Erythroblast (primary cell): ENCODE data around the gene CHAC2.
A peak's percentile ranks its signal among the peaks of the same experiment; 100 is the strongest.
"Not testable (repeated sequence)": the region's sequence is repeated elsewhere in the genome, so short reads cannot be mapped to it uniquely, and the experiment has no call there.

Source experiments
- DNase-seq, 2 experiments: peaks; one replicate each; lab custom pipeline; 2025; lab: John Stamatoyannopoulos, UW
- GATA1 ChIP-seq: IDR thresholded peaks from 2 replicates; pipeline ENCODE4 v1.6.1; 2011; ENCODE audit warnings: low read depth, mild to moderate bottlenecking, control low read depth, low read length, moderate library complexity
- POLR2A ChIP-seq: IDR thresholded peaks from 2 replicates; pipeline ENCODE4 v1.6.1; 2011; ENCODE audit warnings: mild to moderate bottlenecking, low read length

The CHAC2 gene

DNA sequence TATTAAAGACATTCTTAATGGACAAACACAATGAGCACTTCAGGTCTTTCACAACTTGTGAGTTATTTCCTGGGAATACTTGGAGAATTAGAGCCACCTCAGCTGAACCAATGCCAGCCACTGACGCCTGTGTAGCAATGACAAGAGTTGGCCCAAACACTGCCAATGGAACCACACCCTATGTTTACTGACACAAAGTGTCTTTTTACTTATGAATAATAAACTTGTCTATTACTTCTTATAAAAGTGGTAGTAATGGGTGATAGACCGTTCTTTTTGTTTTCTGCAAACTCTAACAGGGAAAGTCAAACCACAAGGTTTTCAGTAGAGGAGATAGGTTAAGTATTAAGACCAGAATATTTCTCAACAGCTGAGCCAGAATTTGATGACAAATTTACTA, 12.5 kb upstream of the CHAC2 start:
- TF ChIP-seq POLR2A (no peak), GATA1 (no peak)
- DNase-seq, result peak; percentile 44 to 66

DNA sequence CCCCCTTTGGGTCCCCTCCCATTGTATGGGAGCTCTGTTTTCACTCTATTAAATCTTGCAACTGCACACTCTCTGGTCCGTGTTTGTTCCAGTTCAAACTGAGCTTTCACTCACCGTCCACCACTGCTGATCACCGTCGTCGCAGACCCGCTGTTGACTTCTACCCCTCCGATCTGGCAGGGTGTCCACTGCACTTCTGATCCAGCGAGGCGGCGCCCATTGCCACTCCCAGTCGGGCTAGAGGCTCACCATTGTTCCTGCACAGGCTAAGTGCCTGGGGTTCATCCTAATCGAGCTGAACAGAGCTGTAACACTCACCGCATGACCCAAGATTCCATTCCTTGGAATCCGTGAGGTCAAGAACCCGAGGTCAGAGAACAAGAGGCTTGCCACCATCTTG, 11.0 kb upstream of the CHAC2 start:
- no peak for TF ChIP-seq POLR2A
- no peak for TF ChIP-seq GATA1
- no peak for DNase-seq

DNA sequence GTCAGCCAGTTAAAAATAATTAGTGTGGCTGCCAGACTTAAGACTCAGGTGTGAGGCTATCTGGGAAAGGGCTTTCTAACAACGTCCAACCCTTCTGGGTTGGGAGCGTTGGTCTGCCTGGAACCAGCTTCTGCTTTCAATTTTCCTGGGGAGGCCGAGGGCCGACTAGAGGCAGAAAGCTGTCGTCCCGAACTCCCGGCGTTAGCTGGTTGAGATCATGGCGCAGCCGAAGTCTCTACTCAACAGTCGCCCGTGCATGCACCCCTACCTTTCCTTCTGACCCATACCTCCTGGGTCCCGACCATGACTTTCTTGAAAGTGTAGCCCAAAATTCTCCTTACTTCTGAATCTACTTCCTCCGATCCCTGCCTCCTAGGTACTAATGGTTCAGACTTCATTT, 10.4 kb upstream of the CHAC2 start:
- not testable (repeated sequence) for DNase-seq

DNA sequence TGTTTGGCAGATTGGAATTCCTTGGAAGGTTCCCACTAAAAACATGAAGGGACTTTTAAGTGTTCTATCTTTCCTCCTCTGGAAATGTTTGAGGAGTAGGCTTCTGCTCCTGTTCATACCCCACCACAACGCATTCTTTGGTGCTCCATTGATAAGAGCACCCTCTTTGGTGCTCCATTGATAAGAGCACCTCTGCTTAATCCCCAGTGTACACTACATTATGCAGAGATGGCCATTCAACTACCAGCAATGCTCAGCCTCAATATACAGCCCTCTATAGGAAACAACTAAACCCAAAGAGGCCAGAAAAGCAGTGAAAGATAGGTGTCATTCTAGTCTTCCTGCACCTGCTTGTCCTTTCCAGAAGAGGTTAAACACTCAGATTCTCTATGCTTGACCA, 1.8 kb upstream of the CHAC2 start:
- TF ChIP-seq POLR2A (no peak), GATA1 (no peak)
- peak in 1 of 2 experiments; percentile 42 for DNase-seq

DNA sequence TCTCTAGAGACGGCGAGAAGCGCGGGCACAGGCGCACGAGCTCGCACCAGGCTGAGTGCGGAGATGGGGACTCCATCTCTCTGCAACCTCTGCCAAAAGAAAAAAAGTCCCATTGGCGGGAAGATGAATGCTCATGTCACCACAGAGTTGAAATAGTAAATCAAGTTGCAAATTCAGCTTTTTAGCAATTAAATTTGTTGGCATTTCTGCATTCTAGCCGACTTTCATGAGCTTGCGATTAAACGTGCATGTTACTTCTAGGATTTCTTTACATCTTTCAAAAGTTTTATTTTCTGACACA, 588 bp downstream of the CHAC2 start:
- DNase-seq, result no peak
- no peak for TF ChIP-seq GATA1
- TF ChIP-seq POLR2A, result no peak

DNA sequence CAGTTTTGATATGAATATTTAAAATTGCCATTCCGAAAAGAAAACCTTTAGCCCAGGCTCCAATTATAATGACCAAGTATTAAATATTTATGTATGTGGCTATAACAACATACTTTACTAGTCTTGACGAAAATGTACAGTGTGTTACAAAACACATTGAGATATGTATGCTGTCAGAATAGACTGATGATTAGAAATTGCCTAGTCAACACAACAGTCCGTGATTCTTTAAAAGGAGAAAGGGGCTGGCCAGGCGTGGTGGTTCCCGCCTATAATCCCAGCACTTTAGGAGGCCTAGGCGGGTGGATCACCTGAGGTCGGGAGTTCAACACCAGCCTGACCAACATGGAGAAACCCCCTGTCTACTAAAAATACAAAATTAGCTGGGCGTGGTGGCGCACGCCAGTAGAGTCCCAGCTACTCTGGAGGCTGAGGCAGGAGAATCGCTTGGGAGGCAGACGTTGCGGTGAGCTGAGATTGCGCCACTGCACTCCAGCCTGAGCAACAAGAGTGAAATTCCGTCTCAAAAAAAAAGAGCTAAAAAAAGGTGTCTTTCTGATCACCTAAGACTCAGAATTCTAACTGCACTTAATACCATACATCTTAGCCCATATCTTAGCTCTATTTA, 1.8 kb downstream of the CHAC2 start:
- peak; percentile 15 to 23 for DNase-seq

DNA sequence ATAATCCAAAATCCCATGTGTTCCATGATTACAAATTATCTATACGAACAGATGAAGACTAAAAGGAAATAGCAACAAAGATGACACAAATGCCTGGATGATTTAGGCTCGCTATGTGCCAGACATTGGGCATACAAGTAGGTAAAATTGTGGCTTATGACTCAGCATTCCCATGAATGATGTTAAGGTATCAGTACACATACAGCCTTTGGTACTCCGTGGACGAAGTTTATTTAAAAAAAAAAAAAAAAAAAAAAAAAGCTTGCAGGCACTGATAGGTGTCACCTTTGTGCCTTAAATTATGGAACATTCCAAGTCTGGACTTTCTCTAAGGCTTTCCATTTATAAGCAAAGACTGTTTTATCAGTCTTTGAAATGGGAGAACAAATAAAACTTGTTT, 2.7 kb downstream of the CHAC2 start:
- DNase-seq, result peak; percentile 51 to 65
- TF ChIP-seq GATA1 (no peak), POLR2A (no peak)

More for the DNA sequence above, 1.8 kb downstream of the CHAC2 start:
- TF ChIP-seq GATA1 (no peak), POLR2A (peak; percentile 12)

DNA sequence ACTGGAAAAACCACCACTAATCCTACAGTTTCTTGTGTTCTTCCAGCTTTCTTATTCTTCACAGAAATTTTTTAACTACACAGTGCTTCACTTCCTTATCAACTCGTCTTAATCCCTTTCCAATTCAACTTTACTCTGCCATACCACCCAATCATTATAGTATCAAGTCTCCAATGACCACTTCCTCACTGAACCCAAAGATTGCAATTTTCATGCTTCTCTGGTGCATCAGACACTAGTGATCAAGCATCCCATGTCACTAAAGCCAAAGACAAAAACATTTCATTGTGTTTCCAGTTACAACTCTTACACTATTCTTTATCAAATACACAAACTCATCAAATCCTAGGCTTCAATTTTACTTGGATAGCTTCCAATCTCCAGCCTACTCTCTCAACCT, 9.5 kb downstream of the CHAC2 start:
- no peak for DNase-seq
- TF ChIP-seq GATA1 (no peak), POLR2A (no peak)

DNA sequence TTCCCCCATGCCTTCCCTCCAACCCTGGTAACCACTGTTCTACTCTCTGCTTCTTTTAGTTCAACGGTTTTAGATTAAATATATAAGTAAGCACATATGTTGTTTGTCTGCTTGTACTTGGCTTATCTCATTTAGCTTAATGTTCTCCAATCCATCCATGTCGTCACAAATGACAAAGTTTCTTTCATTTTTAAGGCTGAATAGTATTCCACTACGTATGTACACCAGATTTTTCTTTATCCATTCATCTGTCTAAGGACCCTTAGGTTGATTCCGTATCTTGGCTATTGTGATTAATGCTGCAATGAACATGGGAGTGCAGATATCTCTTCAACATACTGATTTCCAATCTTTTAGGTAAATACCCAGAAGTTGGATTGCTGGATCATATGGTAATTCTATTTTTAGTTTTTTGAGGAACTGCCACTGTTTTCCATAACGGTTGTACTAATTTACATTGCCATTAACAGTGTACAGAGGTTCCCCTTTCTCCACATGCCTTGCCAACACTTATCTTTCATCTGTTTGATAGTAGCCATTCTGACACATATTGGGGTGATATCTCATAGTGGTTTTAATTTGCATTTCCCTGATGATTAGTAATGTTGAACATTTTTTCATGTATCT, 11.0 kb downstream of the CHAC2 start:
- no peak for DNase-seq
- TF ChIP-seq GATA1 (no peak), POLR2A (no peak)

DNA sequence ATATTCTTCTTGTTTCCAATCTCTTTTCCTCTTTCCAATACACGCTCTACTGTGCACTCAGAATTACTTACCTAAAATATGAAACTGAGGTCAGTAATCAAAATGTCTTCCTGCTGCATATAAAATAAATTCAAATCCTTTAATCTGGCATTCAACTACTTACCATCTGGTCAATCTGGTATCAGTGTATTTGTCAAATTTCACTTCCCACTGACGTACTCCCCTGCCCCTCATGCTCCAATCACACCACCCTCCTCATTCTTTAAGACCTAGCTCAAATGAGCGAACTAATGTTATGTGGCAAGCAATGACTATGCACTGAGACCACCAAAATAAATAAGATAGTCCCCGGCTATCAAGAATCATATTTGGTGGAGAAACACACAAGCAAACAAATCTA, 12.5 kb downstream of the CHAC2 start:
- DNase-seq, result no peak
- TF ChIP-seq GATA1 (no peak), POLR2A (no peak)

DNA sequence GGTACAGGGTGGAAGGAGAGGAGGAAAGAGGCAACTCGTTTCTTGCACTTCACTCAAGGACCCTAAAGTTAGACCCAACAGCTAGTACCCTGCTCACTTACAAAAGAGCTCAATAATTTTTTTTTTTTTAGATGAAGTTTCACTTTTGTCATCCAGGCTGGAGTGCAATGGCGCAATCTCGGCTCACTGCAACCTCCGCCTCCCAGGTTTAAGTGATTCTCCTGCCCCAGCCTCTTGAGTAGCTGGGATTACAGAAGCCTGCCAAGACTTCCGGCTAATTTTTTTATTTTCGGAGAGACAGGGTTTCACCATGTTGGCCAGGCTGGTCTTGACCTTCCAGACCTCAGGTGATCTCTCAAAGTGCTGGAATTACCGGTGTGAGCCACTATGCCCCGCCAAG, 15.1 kb downstream of the CHAC2 start:
- TF ChIP-seq POLR2A (no peak), GATA1 (no peak)
- no peak for DNase-seq

DNA sequence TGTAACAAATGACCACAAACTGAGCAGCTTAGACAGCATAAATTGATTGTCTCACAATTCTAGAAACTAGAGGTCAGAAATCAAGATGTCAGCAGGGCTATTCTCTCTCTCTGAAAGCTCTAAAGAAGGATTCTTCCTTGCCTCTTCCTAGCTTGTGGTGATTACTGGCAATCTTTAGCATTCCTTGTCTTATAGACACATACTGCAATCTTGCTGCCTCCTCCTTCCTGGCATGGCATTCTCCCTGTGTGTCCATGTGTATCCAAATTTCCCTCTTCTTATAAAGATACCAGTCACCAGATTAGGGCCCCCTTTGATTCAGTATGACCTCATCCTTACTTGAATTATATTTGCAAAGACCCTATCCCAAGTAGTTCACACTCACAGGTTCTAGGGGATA, 16.8 kb downstream of the CHAC2 start:
- TF ChIP-seq GATA1, result no peak
- TF ChIP-seq POLR2A, result no peak
- no peak for DNase-seq

DNA sequence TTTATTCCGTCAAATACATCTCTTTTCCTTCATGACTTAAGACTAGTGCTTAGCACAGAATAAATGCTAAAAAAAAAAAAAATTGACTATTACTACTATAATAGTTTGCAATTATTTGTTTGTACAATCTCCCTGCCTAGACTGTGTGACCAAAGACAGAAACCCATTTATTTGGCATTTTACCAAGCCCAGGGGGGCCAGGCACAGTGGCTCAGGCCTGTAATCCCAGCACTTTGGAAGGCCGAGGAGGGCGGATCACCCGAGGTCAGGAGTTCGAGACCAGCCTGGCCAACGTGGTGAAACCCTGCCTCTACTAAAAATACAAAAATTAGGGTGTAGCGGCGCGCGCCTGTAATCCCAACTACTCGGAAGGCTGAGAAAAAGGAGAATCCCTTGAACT, 17.8 kb downstream of the CHAC2 start:
- DNase-seq, result peak in 1 of 2 experiments; percentile 34
- TF ChIP-seq GATA1 (no peak), POLR2A (no peak)

DNA sequence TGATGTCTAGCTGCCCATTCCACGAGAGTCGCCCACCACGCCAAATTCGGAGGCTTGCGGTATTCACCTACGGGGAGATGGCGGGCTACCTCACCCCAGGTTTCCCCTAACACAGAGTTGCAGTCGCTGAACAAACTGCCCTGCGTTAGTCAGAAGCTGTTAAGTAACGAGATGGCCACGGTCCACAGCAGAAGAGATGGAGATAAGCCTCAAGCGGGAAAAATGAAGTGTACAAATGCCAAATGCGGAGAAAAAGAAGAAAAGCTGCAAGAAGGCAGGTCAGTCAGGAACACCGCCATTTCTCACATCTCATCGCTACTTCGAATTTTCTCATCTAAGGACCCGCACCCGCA, 18.7 kb downstream of the CHAC2 start:
- DNase-seq, result peak; percentile 80 to 88
- TF ChIP-seq GATA1, result no peak
- TF ChIP-seq POLR2A, result no peak
